Transverse colon (tissue), 3 donors: ENCODE data around the gene PIP5K1B.

Experiments used
- CTCF ChIP-seq, 5 experiments: fragments of 200-600 bp in 3 of 5; fragments of 450-650 bp in 2 of 5; sonication (generic) in 3 of 5; IDR thresholded peaks; 1 replicate in 2 of 5; 2 replicates in 3 of 5; pipeline ENCODE4 v1.5.1; 2016 to 2017; ENCODE audit warnings: antibody characterized with exemption in 5 of 5, inconsistent platforms in 3 of 5, mild to moderate bottlenecking in 2 of 5, moderate library complexity in 1 of 5
- EP300 ChIP-seq: sonication (generic); formaldehyde crosslinking; IDR thresholded peaks from one replicate; pipeline ENCODE4 v1.6.1; 2017; ENCODE audit warnings: antibody characterized with exemption, low read depth

- TF ChIP-seq CTCF (IDR thresholded peaks at IDR 0.05) (no peak), EP300 (no peak)
These were observed 45.7 kb downstream of the PIP5K1B start for GRCh38 chr9:68750786-68751185.
